Progenitor cell of endocrine pancreas (in vitro differentiated cells): ENCODE data around the gene POLR2F. TPM values are rescaled to one million over a fixed set of nuclear protein-coding genes. Genes with fewer than 3 reads are reported as not detected.

Experiments used
- DNase-seq: peaks from one replicate; pipeline ENCODE4 v3.0.0; 2021; ENCODE audit warnings: low spot score; ENCODE audit not compliant: unreplicated experiment
- H3K27ac Mint-ChIP-seq: 2 replicates; pipeline ENCODE4 v1.8.0; 2021; ENCODE audit warnings: mild to moderate bottlenecking, moderate library complexity, mixed read lengths
- H3K27me3 Mint-ChIP-seq: 2 replicates; pipeline ENCODE4 v1.8.0; 2021; ENCODE audit warnings: mixed read lengths
- H3K36me3 Mint-ChIP-seq: 2 replicates; pipeline ENCODE4 v1.8.0; 2022; ENCODE audit warnings: mixed read lengths; ENCODE audit not compliant: insufficient read depth
- H3K4me1 Mint-ChIP-seq: 2 replicates; pipeline ENCODE4 v1.8.0; 2021; ENCODE audit warnings: low read depth, mixed read lengths
- H3K4me3 Mint-ChIP-seq: 2 replicates; pipeline ENCODE4 v1.8.0; 2021; ENCODE audit warnings: low read depth, mild to moderate bottlenecking, moderate library complexity, mixed read lengths
- H3K9me3 Mint-ChIP-seq: 2 replicates; pipeline ENCODE4 v1.8.0; 2021; ENCODE audit warnings: low read depth, mixed read lengths
- total RNA-seq: library from RNA; stranded (reverse); gene quantifications from 2 replicates; pipeline ENCODE4 v1.2.1, GENCODE V29; 2021
- TF ChIP-seq, protein P1 (sequence below): fragments of 200-600 bp; sonication (generic); IDR thresholded peaks from one replicate; pipeline ENCODE4 v1.5.0; 2021; ENCODE audit warnings: antibody characterized with exemption, mild to moderate bottlenecking; ENCODE audit not compliant: unreplicated experiment

Gene POLR2F
- total RNA-seq, 1 donor from 2014 or later = 83.1 TPM

GRCh38 chr22:37982938-37983859 is 29.7 kb downstream of the POLR2F start:
- H3K36me3 Mint-ChIP-seq = peaks cover 2% of the 10 kb centered on the region
- peaks cover 2% of the 10 kb centered on the region for H3K4me1 Mint-ChIP-seq
- peaks cover 40% of the 10 kb centered on the region for H3K27me3 Mint-ChIP-seq
- DNase-seq = peak; percentile 36
- H3K4me3 Mint-ChIP-seq = no peak overlapping the region
- TF ChIP-seq, protein P1, sequence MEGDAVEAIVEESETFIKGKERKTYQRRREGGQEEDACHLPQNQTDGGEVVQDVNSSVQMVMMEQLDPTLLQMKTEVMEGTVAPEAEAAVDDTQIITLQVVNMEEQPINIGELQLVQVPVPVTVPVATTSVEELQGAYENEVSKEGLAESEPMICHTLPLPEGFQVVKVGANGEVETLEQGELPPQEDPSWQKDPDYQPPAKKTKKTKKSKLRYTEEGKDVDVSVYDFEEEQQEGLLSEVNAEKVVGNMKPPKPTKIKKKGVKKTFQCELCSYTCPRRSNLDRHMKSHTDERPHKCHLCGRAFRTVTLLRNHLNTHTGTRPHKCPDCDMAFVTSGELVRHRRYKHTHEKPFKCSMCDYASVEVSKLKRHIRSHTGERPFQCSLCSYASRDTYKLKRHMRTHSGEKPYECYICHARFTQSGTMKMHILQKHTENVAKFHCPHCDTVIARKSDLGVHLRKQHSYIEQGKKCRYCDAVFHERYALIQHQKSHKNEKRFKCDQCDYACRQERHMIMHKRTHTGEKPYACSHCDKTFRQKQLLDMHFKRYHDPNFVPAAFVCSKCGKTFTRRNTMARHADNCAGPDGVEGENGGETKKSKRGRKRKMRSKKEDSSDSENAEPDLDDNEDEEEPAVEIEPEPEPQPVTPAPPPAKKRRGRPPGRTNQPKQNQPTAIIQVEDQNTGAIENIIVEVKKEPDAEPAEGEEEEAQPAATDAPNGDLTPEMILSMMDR = peak; percentile 67
- H3K9me3 Mint-ChIP-seq = no peaks in the 10 kb centered on the region
- peak overlapping the region; percentile 74 for H3K27ac Mint-ChIP-seq

- Mint-ChIP-seq H3K9me3 (no peaks in the 10 kb centered on the region), H3K27me3 (peaks cover 40% of the 10 kb centered on the region), H3K27ac (no peak within 1 kb of the TSS), H3K36me3 (peaks cover 2% of the 10 kb centered on the region), H3K4me3 (peak within 1 kb of the TSS; percentile 38), H3K4me1 (peaks cover 2% of the 10 kb centered on the region)
- TF ChIP-seq, protein P1 = no peak
- no peak for DNase-seq
Observed at GRCh38 chr22:37983860-37984791, 30.6 kb downstream of the POLR2F start, which contains the start of gene SOX10. SOX10 (minus strand) TSS chr22:37984555; CDS start chr22:37983784, 771 bp downstream.

- H3K4me1 Mint-ChIP-seq = peaks cover 2% of the 10 kb centered on the region
- peaks cover 40% of the 10 kb centered on the region for H3K27me3 Mint-ChIP-seq
- DNase-seq = no peak
- no peak overlapping the region for H3K27ac Mint-ChIP-seq
- no peak overlapping the region for H3K4me3 Mint-ChIP-seq
- TF ChIP-seq, protein P1 = no peak
- H3K9me3 Mint-ChIP-seq = no peaks in the 10 kb centered on the region
- peaks cover 2% of the 10 kb centered on the region for H3K36me3 Mint-ChIP-seq
Observed at GRCh38 chr22:37985050-37985585, 31.6 kb downstream of the POLR2F start.

DNA sequence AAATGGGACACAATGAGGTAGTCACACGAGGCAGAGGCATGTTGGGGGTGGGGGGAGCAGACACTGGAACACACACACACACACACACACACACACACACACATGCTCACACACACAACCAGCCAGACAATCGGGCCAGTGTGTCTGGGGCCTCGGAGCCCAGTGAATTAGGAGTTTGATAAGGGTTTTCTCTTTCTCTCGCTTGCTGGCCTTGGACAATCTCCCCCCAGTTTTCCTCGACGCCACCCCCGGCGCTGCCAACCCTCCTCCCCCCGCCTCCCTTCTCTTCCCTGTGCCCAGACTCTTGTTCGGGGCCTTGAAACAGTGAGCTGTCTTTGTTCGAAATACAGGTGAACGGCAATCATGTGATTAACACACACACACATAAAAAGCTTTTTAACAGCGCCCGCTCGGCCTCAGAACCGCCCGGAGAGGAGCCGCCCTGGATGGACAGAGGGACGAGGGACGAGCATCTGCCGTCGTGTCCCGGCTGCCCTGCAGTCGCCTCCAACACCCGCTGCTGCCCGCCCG is 32.3 kb downstream of the POLR2F start:
- Mint-ChIP-seq H3K27ac (no peak overlapping the region), H3K4me1 (peaks cover 2% of the 10 kb centered on the region), H3K4me3 (no peak overlapping the region), H3K9me3 (no peaks in the 10 kb centered on the region), H3K36me3 (peaks cover 2% of the 10 kb centered on the region), H3K27me3 (peaks cover 40% of the 10 kb centered on the region)
- DNase-seq = no peak
- TF ChIP-seq, protein P1 = no peak

GRCh38 chr22:37986371-37986770 is 32.9 kb downstream of the POLR2F start:
- Mint-ChIP-seq H3K36me3 (peaks cover 2% of the 10 kb centered on the region), H3K4me1 (peaks cover 2% of the 10 kb centered on the region), H3K4me3 (no peak overlapping the region), H3K27me3 (peaks cover 35% of the 10 kb centered on the region), H3K9me3 (no peaks in the 10 kb centered on the region), H3K27ac (no peak overlapping the region)
- TF ChIP-seq, protein P1 = no peak
- DNase-seq = no peak
